HEK293T (cell line): ENCODE results near the gene KCNAB2.

ENCODE experiments used
- BHLHE40 ChIP-seq: fragments of 450-650 bp; IDR thresholded peaks from 2 replicates; pipeline ENCODE4 v1.6.1; 2016; ENCODE audit warnings: mild to moderate bottlenecking, moderate library complexity, borderline replicate concordance
- FOXA1 ChIP-seq: fragments of 450-650 bp; IDR thresholded peaks from 2 replicates; pipeline ENCODE4 v1.6.1; 2016; ENCODE audit warnings: mild to moderate bottlenecking
- PKNOX1 ChIP-seq: fragments of 450-650 bp; IDR thresholded peaks from 2 replicates; pipeline ENCODE4 v1.6.1; 2016
- SP1 ChIP-seq: fragments of 450-650 bp; IDR thresholded peaks from 2 replicates; pipeline ENCODE4 v1.6.1; 2017

DNA sequence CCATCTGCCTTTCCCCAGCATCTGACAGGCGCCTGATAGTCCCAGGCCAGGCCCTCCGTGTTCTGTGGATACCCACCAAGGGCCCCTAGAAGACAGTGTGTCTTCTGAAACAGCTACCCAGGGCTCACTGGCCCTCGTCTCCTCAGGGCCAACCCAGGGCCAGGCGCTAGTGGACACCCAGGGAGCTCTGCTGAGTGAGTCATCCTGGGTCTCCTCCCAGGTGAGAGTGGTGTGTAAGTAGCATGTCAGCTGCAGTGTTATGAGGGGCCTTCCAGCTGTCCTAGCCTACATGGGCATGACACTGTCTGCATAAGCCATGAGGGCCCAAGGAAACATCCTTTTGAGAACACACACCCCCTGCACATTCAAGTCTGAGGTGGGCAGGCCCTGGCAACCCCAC, 97.7 kb downstream of the KCNAB2 start:
- no peak for TF ChIP-seq BHLHE40
- TF ChIP-seq FOXA1 = no peak
- no peak for TF ChIP-seq SP1
- no peak for TF ChIP-seq PKNOX1
